NCI-H2196 treated with DMSO at 0.1 percent for 48 hours (cell line): Measurements from ENCODE around the gene TANK.

ENCODE experiments used
- DNase-seq: peaks from one replicate; lab custom pipeline; 2025; ENCODE audit not compliant: unreplicated experiment; lab: John Stamatoyannopoulos, UW

TANK gene

GRCh38 chr2:161133366-161133765, 26.9 kb upstream of the TANK start:
- no peak for DNase-seq

- no peak for DNase-seq
Measured at GRCh38 chr2:161134547-161135518, 25.4 kb upstream of the TANK start.

GRCh38 chr2:161135951-161136593, 24.2 kb upstream of the TANK start:
- DNase-seq = no peak

DNA sequence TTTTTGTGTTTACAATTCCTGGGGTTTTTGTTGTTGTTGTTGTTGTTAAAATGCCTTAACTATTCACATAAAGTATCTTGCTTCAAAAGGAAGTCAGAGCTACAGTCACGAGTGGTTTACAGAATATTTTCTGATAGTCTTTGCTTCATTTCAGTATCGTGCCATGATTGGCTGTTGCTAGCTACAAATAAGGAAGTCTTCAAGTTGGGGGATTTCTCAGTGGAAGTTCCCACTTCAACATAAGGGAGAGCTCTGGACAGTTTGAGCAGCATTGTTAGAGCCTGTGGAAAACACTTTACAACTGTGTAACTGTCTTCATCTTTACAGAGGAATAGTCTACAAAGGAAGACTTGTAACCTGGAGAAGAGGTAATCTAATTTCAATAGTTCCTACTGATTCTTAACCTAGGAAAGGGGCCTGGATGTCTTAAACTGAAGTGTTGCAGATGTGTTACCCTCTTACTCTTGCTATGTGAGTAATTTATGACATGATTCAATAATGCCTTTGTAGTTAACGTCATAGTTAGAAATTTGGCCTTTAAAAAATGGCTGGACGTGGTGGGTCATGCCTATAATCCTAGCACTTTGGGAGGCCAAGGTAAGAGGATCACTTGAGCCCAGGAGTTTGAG, 23.4 kb upstream of the TANK start:
- DNase-seq = no peak

DNA sequence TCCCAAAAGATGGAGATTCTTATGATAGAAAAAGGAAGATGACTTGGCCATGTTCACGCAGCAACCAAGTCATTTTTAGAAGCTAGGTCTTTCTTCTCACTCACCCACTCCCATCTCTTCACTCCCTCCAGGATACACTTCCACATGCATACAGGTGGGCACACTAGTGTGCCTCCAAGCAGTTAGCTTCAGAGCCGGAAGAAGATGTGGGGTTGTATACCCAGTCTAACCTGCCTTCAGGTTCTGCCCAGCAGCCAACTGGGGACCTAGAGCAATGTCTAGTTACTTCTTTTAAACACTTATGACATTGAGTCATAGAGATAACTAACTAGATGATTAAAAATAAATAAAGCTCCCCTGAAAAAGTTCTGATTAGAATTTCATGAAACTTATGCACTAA, 21.8 kb upstream of the TANK start:
- no peak for DNase-seq

- DNase-seq = no peak
Measured at GRCh38 chr2:161139098-161139987, 20.9 kb upstream of the TANK start.

DNA sequence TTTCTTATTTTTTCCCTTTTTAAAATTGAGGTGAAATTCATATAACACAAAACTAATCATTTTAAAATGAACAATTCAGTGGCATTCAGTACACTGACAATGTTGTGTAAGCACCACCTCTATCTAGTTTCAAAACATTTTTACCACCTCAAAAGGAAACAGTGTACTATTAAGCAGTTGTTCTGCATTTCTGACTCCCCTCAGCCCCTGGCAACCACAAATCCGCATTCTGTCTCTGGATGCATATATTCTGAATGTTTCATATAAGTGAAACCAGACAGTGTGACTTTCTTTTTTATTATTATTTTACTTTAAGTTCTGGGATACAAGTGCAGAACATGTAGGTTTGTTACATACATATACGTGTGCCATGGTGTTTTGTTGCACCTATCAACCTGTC, 19.2 kb upstream of the TANK start:
- DNase-seq = no peak

GRCh38 chr2:161146209-161146775, 13.9 kb upstream of the TANK start:
- no peak for DNase-seq

- DNase-seq = no peak
Measured at GRCh38 chr2:161146996-161147395, 13.2 kb upstream of the TANK start.

DNA sequence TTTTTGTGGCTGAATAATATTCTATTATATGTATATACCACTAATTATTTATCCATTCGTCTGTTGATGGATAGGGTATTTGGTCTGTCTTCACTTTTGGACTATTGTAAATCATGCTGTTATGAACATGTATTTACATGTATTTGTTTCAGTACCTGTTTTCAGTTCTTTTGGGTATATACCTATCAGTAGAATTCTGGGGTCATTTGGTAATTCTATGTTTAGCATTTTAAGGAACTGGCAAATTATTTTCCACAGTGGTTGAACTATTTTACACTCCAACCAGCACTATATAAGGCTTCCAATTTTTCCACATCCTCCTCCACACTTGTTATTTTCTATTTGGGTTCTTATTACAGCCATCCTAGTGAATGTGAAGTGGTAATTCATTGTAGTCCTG, 12.4 kb upstream of the TANK start:
- DNase-seq = no peak

- DNase-seq = no peak
Measured at GRCh38 chr2:161150704-161151103, 9.5 kb upstream of the TANK start.

DNA sequence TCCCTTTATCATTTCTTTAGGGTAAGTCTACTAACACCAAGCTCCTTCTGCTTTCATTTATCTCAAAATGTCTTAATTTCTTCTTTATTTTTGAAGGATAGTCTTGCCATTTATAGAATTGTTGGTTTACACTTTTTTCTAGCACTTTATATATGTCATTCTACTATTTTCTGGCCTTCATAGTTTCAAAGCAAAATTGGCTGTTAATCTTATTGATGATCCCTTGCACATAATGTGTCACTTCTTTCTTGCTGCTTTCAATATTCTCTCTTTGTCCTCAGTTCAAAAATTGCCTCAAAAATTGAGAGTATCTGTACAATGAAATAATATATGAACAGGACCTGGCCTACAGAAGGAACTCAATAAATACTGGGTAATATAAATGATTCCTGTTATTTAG, 7.9 kb upstream of the TANK start:
- DNase-seq = no peak

DNA sequence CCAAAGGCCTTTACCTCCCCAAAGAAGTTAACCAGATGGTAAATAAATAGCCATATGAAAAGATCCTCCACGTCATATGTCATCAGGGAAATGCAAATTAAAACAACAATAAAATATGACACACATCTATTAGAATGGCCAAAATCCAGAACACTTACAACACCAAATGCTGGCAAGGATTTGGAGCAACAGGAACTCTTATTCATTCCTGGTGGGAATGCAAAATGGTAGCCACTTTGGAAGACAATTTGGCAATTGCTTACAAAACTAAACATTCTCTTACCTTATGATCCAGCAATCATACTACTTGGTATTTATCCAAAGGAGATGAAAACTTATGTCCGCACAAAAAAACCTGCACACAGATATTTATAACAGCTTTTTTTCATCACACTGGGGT, 1.3 kb upstream of the TANK start:
- DNase-seq = no peak

DNA sequence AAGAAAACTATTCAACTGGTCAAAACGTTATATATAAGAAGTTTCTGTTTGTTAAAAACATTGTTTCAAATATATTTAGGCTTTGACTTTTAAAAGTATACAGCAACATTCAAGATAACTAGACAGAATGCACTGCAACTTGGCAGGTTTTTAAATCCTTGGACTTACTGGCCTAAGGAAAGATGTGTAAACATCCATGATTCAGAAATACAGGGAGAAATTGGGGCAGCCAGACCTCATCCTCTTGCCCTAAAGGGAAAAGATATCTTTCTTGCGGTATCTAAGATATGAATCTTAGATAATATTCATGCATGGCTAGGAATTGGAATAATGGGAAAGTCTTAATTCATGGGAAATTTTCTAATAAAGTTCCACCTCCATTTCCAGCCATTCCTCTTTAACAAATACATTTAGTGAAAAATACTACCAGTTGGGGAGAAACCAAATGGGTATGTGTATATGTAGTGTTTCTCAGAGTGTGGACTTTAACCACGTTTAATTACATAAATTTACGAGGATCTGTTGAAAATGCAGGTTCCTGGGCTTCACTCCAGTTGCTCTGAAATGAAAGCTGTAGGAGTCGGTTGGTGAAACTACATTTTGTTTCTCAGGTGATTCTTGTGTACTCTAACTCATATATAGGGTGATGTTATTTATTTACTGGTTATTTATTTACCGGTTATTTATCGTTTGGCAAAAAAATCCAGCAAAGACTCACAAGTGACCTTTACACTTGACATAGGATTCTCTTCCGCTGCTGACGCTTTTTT, 587 bp upstream of the TANK start:
- no peak for DNase-seq

- no peak for DNase-seq
Measured at GRCh38 chr2:161161074-161161706, 962 bp downstream of the TANK start.

DNA sequence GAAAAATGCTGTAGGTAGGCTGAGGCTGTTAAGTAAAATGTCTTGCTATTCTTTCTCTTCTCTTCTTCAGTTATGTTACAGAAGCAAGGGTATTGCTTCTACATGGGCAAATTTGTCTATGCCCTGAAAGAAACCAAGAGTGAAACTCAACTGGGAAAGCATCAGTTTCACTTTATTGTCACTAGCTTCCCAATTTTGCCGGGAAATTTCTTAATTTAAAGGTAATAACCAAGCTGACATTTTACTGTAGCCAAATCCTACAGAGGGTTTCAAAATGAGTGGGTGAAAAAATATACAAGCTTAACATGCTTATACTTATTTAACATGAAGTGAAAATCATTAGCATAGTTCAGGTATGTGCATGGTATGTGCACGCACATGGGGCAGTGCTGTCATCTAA, 3.2 kb downstream of the TANK start:
- DNase-seq = no peak

DNA sequence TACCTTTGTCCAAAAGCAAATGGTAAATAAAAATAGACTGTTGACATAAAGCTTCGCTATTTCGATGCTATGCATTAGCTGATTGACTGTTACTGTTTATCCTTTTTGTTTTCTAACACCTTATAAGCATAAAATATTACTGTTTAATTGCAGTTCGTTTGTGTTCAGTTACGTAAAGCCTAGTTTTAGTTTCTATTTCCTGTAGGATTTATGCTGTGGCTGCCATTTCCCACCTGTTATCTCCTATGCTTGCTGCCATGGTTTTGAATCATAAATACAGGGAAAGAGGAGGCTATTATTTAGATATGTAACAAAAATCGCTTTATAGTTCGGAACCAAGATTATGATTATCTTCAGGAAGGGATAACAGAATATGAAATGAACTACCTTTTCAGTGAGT, 3.9 kb downstream of the TANK start:
- DNase-seq = no peak

- DNase-seq = no peak
Measured at GRCh38 chr2:161165266-161165665, 5.0 kb downstream of the TANK start.

DNA sequence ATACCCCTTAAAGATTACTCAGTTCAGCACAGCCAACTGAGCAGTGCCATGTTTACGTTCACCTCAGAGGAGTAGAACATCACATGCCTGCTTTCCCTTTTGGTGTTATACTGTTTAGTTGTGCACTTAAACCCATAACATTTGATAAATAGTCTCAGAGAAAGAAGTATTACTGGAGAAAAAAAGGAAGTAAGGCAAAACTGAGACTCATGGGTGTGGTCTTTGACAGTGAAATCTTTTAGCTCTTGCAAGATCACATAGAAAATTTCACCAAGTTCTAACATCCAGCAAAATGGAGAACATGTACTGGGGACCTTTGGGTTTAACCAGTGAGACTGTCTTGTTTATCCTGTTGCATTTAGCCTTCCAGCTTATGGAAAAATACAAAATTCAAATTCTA, 5.6 kb downstream of the TANK start:
- no peak for DNase-seq
